ENCODE results near the gene CMSS1.
A peak's percentile ranks its signal among the peaks of the same experiment; 100 is the strongest.

Gene CMSS1

GRCh38 chr3:100069472-100069871 lies 251.8 kb downstream of the CMSS1 start:
- no peak for DNase-seq

GRCh38 chr3:100072326-100073048 lies 254.8 kb downstream of the CMSS1 start:
- peak; percentile 49 to 79 (median 76) for DNase-seq

GRCh38 chr3:100073049-100073713 lies 255.5 kb downstream of the CMSS1 start:
- DNase-seq, result peak; percentile 28 to 54 (median 48)

- DNase-seq, result peak; percentile 43 to 62 (median 57)
Observed at GRCh38 chr3:100073714-100074307, 256.1 kb downstream of the CMSS1 start.

GRCh38 chr3:100075196-100075595 lies 257.5 kb downstream of the CMSS1 start:
- DNase-seq, result no peak

GRCh38 chr3:100075851-100076730 lies 258.4 kb downstream of the CMSS1 start:
- DNase-seq, result no peak

GRCh38 chr3:100076731-100077529 lies 259.3 kb downstream of the CMSS1 start:
- DNase-seq, result no peak

GRCh38 chr3:100079328-100079727 lies 261.7 kb downstream of the CMSS1 start:
- no peak for DNase-seq

GRCh38 chr3:100080573-100080972 lies 262.9 kb downstream of the CMSS1 start:
- no peak for DNase-seq

- no peak for DNase-seq
Observed at GRCh38 chr3:100081311-100081710, 263.6 kb downstream of the CMSS1 start.

GRCh38 chr3:100081986-100082692 lies 264.5 kb downstream of the CMSS1 start:
- no peak for DNase-seq

- DNase-seq, result no peak
Observed at GRCh38 chr3:100082714-100083113, 265.1 kb downstream of the CMSS1 start.

GRCh38 chr3:100083209-100083608 lies 265.5 kb downstream of the CMSS1 start:
- no peak for DNase-seq

- peak; percentile 26 to 72 (median 71) for DNase-seq
Observed at GRCh38 chr3:100084100-100084806, 266.6 kb downstream of the CMSS1 start.

GRCh38 chr3:100086401-100086800 lies 268.7 kb downstream of the CMSS1 start:
- DNase-seq, result no peak

GRCh38 chr3:100087198-100087597 lies 269.5 kb downstream of the CMSS1 start:
- peak in 1 of 3 donors; percentile 30 for DNase-seq

GRCh38 chr3:100088735-100089368 lies 271.2 kb downstream of the CMSS1 start:
- no peak for DNase-seq

- peak; percentile 51 to 68 (median 64) for DNase-seq
Observed at GRCh38 chr3:100089812-100090668, 272.4 kb downstream of the CMSS1 start.

- no peak for DNase-seq
Observed at GRCh38 chr3:100090669-100091005, 273.0 kb downstream of the CMSS1 start.
